Esophagus squamous epithelium (tissue), 5 donors: Measurements from ENCODE around the gene ZNF710. TPM values are rescaled to one million over a fixed set of nuclear protein-coding genes. Genes with fewer than 3 reads are reported as not detected.

Source experiments
- DNase-seq: peaks from one replicate; lab custom pipeline; 2025; lab: John Stamatoyannopoulos, UW
- H3K27ac ChIP-seq, 4 donors: fragments of 200-600 bp; sonication (generic); one replicate each; pipeline ENCODE4 v1.5.1; 2016 to 2019; ENCODE audit warnings: mild to moderate bottlenecking in 1 of 4
- H3K27me3 ChIP-seq, 4 donors: fragments of 200-600 bp; sonication (generic); 1 replicate in 3 of 4; 2 replicates in 1 of 4; pipeline versions ENCODE4 v1.5.1 to v1.6.0; 2017 to 2021; ENCODE audit warnings: antibody characterized with exemption in 1 of 4
- H3K36me3 ChIP-seq, 3 donors: fragments of 200-600 bp; sonication (generic); one replicate each; pipeline ENCODE4 v1.5.1; 2016 to 2019
- H3K4me1 ChIP-seq, 3 donors: fragments of 200-600 bp; sonication (generic); one replicate each; pipeline ENCODE4 v1.5.1; 2017 to 2019
- H3K4me3 ChIP-seq, 4 donors: fragments of 200-600 bp; sonication (generic); 1 replicate in 3 of 4; 2 replicates in 1 of 4; pipeline ENCODE4 v1.5.1; 2016 to 2019; ENCODE audit warnings: mild to moderate bottlenecking in 2 of 4, moderate library complexity in 1 of 4
- H3K9me3 ChIP-seq, 3 donors: fragments of 200-600 bp; sonication (generic); one replicate each; pipeline ENCODE4 v1.5.1; 2016 to 2019
- CTCF ChIP-seq, 6 experiments: fragments of 450-650 bp in 4 of 6; fragments of 200-600 bp in 2 of 6; sonication (generic) in 2 of 6; IDR thresholded peaks; one replicate each; pipeline ENCODE4 v1.5.1; 2016 to 2019; ENCODE audit warnings: antibody characterized with exemption in 6 of 6, mild to moderate bottlenecking in 4 of 6, moderate library complexity in 4 of 6
- POLR2A ChIP-seq, 4 donors: fragments of 450-650 bp; IDR thresholded peaks; one replicate each; pipeline ENCODE4 v1.6.1; 2017; ENCODE audit warnings: antibody characterized with exemption in 4 of 4, mild to moderate bottlenecking in 4 of 4, moderate library complexity in 3 of 4
- WGBS, 2 donors: methylation state at CpG; one replicate each; pipeline ENCODE4 v1.1.5; 2018; 5-methylcytosine and 5-hydroxymethylcytosine counted together
- intact Hi-C: fragments of 100-400 bp; cut with DNase I; formaldehyde crosslinking; loops from one replicate; pipeline ENCODE4 v1.15.0; 2022
- total RNA-seq, 4 donors: library from RNA; depleted of rRNA; stranded (reverse); fragments of >200 nt; gene quantifications; one replicate each; pipeline ENCODE4 v1.1.0, GENCODE V29; 2016
- donor health status: DM: yes; HTN: yes; CAD: no.

ZNF710 gene
- total RNA-seq, 4 donors from 2014 or later, result 15.1 to 27.4 (median 21.4) TPM

- Histone ChIP-seq H3K27ac (peak overlapping the region; percentile 76 to 91 (median 84)), H3K27me3 (no peaks in the 10 kb centered on the region), H3K4me1 (peaks cover 22 to 63% (median 23%) of the 10 kb centered on the region in 3 donors), H3K36me3 (peaks cover 0 to 4% (median 0%) of the 10 kb centered on the region in 3 donors), H3K4me3 (no peak overlapping the region), H3K9me3 (no peaks in the 10 kb centered on the region)
- DNase-seq, result no peak
- intact Hi-C loops, result no loop called here
- WGBS, 2 donors, result 78 to 87% methylated on average over 5 to 6 of the region's 7 CpGs
- no peak for TF ChIP-seq CTCF (IDR thresholded peaks at IDR 0.05)
- no peak for TF ChIP-seq POLR2A (IDR thresholded peaks at IDR 0.05)
Measured at GRCh38 chr15:90046289-90046688, 45.2 kb downstream of the ZNF710 start.

- peaks cover 0 to 4% (median 0%) of the 10 kb centered on the region in 3 donors for H3K36me3 ChIP-seq
- intact Hi-C loops, result no loop called here
- no peaks in the 10 kb centered on the region for H3K9me3 ChIP-seq
- H3K27me3 ChIP-seq, result no peaks in the 10 kb centered on the region
- DNase-seq, result no peak
- H3K27ac ChIP-seq, result peak overlapping the region; percentile 76 to 91 (median 84)
- peak in 1 of 4 donors; percentile 10 for TF ChIP-seq POLR2A (IDR thresholded peaks at IDR 0.05)
- no peak for TF ChIP-seq CTCF (IDR thresholded peaks at IDR 0.05)
- WGBS, 2 donors, result 23 to 39% methylated on average over 6 to 8 of the region's 12 CpGs
- peak overlapping the region in 1 of 4 donors; percentile 21 for H3K4me3 ChIP-seq
- H3K4me1 ChIP-seq, result peaks cover 22 to 66% (median 23%) of the 10 kb centered on the region in 3 donors
Measured at GRCh38 chr15:90046911-90047392, 45.8 kb downstream of the ZNF710 start.

GRCh38 chr15:90047956-90048575 lies 46.9 kb downstream of the ZNF710 start:
- Histone ChIP-seq H3K27me3 (no peaks in the 10 kb centered on the region), H3K4me1 (peaks cover 22 to 67% (median 23%) of the 10 kb centered on the region in 3 donors), H3K36me3 (peaks cover 0 to 4% (median 0%) of the 10 kb centered on the region in 3 donors), H3K4me3 (no peak overlapping the region), H3K27ac (peak overlapping the region; percentile 25 to 91 (median 80)), H3K9me3 (no peaks in the 10 kb centered on the region)
- no peak for TF ChIP-seq CTCF (IDR thresholded peaks at IDR 0.05)
- TF ChIP-seq POLR2A (IDR thresholded peaks at IDR 0.05), result no peak
- 54% methylated on average over 3 of the region's 9 CpGs; no CpG with 5 or more reads in 1 of the 2 donors for WGBS, 2 donors
- DNase-seq, result no peak
- intact Hi-C loops, result no loop called here

GRCh38 chr15:90049030-90049429 lies 47.9 kb downstream of the ZNF710 start:
- Histone ChIP-seq H3K36me3 (no peaks in the 10 kb centered on the region), H3K9me3 (no peaks in the 10 kb centered on the region), H3K27me3 (no peaks in the 10 kb centered on the region), H3K4me3 (no peak overlapping the region), H3K27ac (no peak overlapping the region), H3K4me1 (peaks cover 22 to 68% (median 23%) of the 10 kb centered on the region in 3 donors)
- WGBS, 2 donors, result 90 to 96% methylated on average over 2 to 4 of the region's 5 CpGs
- intact Hi-C loops, result no loop called here
- DNase-seq, result no peak
- no peak for TF ChIP-seq CTCF (IDR thresholded peaks at IDR 0.05)
- no peak for TF ChIP-seq POLR2A (IDR thresholded peaks at IDR 0.05)
